HepG2 (cell line): ENCODE results near the gene AUNIP. TPM values are rescaled to one million over a fixed set of nuclear protein-coding genes. Genes with fewer than 3 reads are reported as not detected.

Experiments
- AGO1 ChIP-seq: fragments of 200-400 bp; formaldehyde crosslinking; IDR thresholded peaks from 2 replicates; pipeline ENCODE4 v1.6.1; 2017; ENCODE audit warnings: mild to moderate bottlenecking, low read depth, low read length, moderate library complexity; ENCODE audit not compliant: poor library complexity, severe bottlenecking
- FOXA3 ChIP-seq: IDR thresholded peaks from 2 replicates; pipeline ENCODE4 v1.6.1; 2016; ENCODE audit warnings: missing genetic modification reagents, missing compliant biosample characterization
- FOXM1 ChIP-seq: sonication (generic); formaldehyde crosslinking; IDR thresholded peaks from 2 replicates; pipeline ENCODE4 v1.5.0; 2020; ENCODE audit warnings: missing genetic modification reagents
- MIER2 ChIP-seq: IDR thresholded peaks from 2 replicates; pipeline ENCODE4 v1.6.1; 2016; ENCODE audit warnings: missing biosample characterization, missing genetic modification reagents
- MXI1 ChIP-seq: IDR thresholded peaks from 3 replicates; pipeline ENCODE4 v1.6.1; 2012; ENCODE audit warnings: low read depth, low read length, inconsistent platforms, borderline replicate concordance
- NBN ChIP-seq: fragments of 450-650 bp; conservative IDR thresholded peaks from 2 replicates; pipeline ENCODE4 v1.6.1; 2017
- NFKBIZ ChIP-seq: IDR thresholded peaks from 2 replicates; pipeline ENCODE4 v1.6.1; 2018; ENCODE audit warnings: missing genetic modification reagents, missing compliant biosample characterization
- TGIF2 ChIP-seq: IDR thresholded peaks from 2 replicates; pipeline ENCODE4 v1.6.1; 2016; ENCODE audit warnings: control low read depth, missing compliant biosample characterization
- ZNF251 ChIP-seq: sonication (generic); formaldehyde crosslinking; IDR thresholded peaks from 2 replicates; pipeline ENCODE4 v1.9.0; 2021; ENCODE audit warnings: mild to moderate bottlenecking, missing genetic modification reagents
- ZNF383 ChIP-seq: sonication (generic); formaldehyde crosslinking; IDR thresholded peaks from 2 replicates; pipeline ENCODE4 v1.4.0; 2020; ENCODE audit warnings: missing genetic modification reagents, mild to moderate bottlenecking, borderline replicate concordance
- ZNF484 ChIP-seq: sonication (generic); formaldehyde crosslinking; IDR thresholded peaks from 2 replicates; pipeline ENCODE4 v1.5.1; 2020; ENCODE audit warnings: mild to moderate bottlenecking, low read depth, missing genetic modification reagents, borderline replicate concordance
- ZNF510 ChIP-seq: sonication (generic); formaldehyde crosslinking; IDR thresholded peaks from 2 replicates; pipeline ENCODE4 v1.4.0; 2020; ENCODE audit warnings: low read depth, mild to moderate bottlenecking, missing genetic modification reagents
- ZNF552 ChIP-seq: sonication (generic); formaldehyde crosslinking; IDR thresholded peaks from 2 replicates; pipeline ENCODE4 v1.9.0; 2022; ENCODE audit warnings: missing genetic modification reagents, mild to moderate bottlenecking, borderline replicate concordance
- ZNF841 ChIP-seq: sonication (generic); formaldehyde crosslinking; IDR thresholded peaks from 2 replicates; pipeline ENCODE4 v1.8.1; 2023; ENCODE audit warnings: missing genetic modification reagents, borderline replicate concordance
- polyA plus RNA-seq, 8 experiments: library from polyadenylated mRNA; depleted of rRNA in 3 of 8; stranded (reverse) in 7 of 8; unstranded in 1 of 8; fragments of >200 nt; fragmentation: Illumina TruSeq in 4 of 8; extraction: Trizol in 4 of 8; gene quantifications; 2 replicates each; pipeline versions ENCODE4 v1.2.1 to v1.2.3, GENCODE V29; 2011 to 2016; ENCODE audit warnings: low read depth in 4 of 8, missing spikeins in 1 of 8, mixed read lengths in 1 of 8; ENCODE audit not compliant: insufficient read depth in 1 of 8
- total RNA-seq, 5 experiments: library from RNA; depleted of rRNA; stranded (reverse); fragments of >200 nt; fragmentation: Illumina TruSeq; extraction: Trizol; gene quantifications; 2 replicates each; pipeline ENCODE4 v1.2.3, GENCODE V29; 2016; ENCODE audit warnings: low read depth in 1 of 5
- TF ChIP-seq, protein P1 (sequence below): sonication (generic); formaldehyde crosslinking; IDR thresholded peaks from 2 replicates; pipeline ENCODE4 v1.4.0; 2020; ENCODE audit warnings: missing genetic modification reagents, borderline replicate concordance
- TF ChIP-seq, protein P2 (sequence below): sonication (generic); formaldehyde crosslinking; IDR thresholded peaks from 2 replicates; pipeline ENCODE4 v1.5.1; 2020; ENCODE audit warnings: mild to moderate bottlenecking, missing genetic modification reagents, borderline replicate concordance
- TF ChIP-seq, protein P3 (sequence below): sonication (generic); formaldehyde crosslinking; IDR thresholded peaks from 2 replicates; pipeline ENCODE4 v1.8.1; 2022; ENCODE audit warnings: low read depth, mild to moderate bottlenecking, missing genetic modification reagents
- TF ChIP-seq, protein P4 (sequence below): sonication (generic); formaldehyde crosslinking; IDR thresholded peaks from 2 replicates; pipeline ENCODE4 v1.4.0; 2020; ENCODE audit warnings: missing genetic modification reagents
- TF ChIP-seq, protein P5 (sequence below): sonication (generic); formaldehyde crosslinking; IDR thresholded peaks from 2 replicates; pipeline ENCODE4 v1.5.0; 2020; ENCODE audit warnings: missing genetic modification reagents, mild to moderate bottlenecking, borderline replicate concordance

The AUNIP gene
- total and polyA plus RNA-seq, 2 of the 13 experiments (the other 11 are each of a cell fraction or from before 2014, with no cell fraction given) = 3.8 to 12.3 TPM

DNA sequence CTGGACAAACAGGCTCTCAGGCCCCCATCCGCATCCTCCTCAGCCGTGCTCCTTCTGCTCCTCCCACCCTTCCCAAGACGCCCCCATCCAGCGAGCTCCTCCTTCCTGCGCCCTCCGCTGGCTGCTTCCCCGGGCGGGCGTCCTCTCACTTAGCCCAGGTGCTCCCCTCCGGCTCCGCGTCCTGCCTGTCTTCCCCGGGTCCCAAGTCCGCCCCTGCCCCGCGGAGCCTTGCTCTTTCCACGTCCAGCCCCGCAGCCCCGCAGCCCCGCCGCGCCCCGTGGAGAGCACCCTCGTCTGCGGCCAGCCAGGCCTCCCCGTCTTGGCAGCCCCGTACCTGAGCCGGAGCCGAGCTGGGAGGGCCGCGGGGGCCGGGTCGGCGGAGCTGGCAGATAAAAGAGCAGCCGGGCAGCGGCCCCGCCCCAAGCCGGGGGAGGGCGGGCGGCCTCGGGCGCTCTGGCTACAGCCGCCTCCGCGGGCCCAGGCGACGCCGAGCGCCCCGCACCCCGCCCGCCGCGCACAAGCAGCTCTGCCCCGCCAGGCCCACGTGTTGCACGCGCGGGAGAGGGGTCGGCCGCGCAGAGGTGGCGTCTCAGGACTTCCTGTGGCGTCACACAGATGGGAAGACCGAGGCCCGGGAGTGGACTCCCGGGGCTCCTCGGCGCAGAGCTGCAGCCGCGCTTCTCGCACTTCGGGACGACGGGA lies 16.0 kb upstream of the AUNIP start, which contains the start of gene PAQR7 (continued):
- TF ChIP-seq, protein P1, sequence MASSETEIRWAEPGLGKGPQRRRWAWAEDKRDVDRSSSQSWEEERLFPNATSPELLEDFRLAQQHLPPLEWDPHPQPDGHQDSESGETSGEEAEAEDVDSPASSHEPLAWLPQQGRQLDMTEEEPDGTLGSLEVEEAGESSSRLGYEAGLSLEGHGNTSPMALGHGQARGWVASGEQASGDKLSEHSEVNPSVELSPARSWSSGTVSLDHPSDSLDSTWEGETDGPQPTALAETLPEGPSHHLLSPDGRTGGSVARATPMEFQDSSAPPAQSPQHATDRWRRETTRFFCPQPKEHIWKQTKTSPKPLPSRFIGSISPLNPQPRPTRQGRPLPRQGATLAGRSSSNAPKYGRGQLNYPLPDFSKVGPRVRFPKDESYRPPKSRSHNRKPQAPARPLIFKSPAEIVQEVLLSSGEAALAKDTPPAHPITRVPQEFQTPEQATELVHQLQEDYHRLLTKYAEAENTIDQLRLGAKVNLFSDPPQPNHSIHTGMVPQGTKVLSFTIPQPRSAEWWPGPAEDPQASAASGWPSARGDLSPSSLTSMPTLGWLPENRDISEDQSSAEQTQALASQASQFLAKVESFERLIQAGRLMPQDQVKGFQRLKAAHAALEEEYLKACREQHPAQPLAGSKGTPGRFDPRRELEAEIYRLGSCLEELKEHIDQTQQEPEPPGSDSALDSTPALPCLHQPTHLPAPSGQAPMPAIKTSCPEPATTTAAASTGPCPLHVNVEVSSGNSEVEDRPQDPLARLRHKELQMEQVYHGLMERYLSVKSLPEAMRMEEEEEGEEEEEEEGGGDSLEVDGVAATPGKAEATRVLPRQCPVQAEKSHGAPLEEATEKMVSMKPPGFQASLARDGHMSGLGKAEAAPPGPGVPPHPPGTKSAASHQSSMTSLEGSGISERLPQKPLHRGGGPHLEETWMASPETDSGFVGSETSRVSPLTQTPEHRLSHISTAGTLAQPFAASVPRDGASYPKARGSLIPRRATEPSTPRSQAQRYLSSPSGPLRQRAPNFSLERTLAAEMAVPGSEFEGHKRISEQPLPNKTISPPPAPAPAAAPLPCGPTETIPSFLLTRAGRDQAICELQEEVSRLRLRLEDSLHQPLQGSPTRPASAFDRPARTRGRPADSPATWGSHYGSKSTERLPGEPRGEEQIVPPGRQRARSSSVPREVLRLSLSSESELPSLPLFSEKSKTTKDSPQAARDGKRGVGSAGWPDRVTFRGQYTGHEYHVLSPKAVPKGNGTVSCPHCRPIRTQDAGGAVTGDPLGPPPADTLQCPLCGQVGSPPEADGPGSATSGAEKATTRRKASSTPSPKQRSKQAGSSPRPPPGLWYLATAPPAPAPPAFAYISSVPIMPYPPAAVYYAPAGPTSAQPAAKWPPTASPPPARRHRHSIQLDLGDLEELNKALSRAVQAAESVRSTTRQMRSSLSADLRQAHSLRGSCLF (CRISPR knock-in tag) = peak; percentile 68; the same call in 1 of the 2 replicates
- TF ChIP-seq TGIF2 (CRISPR knock-in tag) (peak; percentile 37; the same call in 1 of the 2 replicates), ZNF510 (CRISPR knock-in tag) (peak; percentile 75; the same call in 1 of the 2 replicates), FOXA3 (CRISPR knock-in tag) (peak; percentile 50), NFKBIZ (CRISPR knock-in tag) (0 out of 2 replicates have a peak, but pooled peaks have one; percentile 36), NBN (no peak), AGO1 (no peak), ZNF383 (no peak), MXI1 (no peak; the same call in 1 of the 3 replicates), FOXM1 (CRISPR knock-in tag) (no peak), ZNF484 (no peak; the same call in 1 of the 2 replicates), ZNF841 (CRISPR knock-in tag) (no peak), ZNF251 (CRISPR knock-in tag) (peak; percentile 89; the same call in 1 of the 2 replicates), ZNF552 (CRISPR knock-in tag) (peak; percentile 86), MIER2 (CRISPR knock-in tag) (no peak)
- TF ChIP-seq, protein P2, sequence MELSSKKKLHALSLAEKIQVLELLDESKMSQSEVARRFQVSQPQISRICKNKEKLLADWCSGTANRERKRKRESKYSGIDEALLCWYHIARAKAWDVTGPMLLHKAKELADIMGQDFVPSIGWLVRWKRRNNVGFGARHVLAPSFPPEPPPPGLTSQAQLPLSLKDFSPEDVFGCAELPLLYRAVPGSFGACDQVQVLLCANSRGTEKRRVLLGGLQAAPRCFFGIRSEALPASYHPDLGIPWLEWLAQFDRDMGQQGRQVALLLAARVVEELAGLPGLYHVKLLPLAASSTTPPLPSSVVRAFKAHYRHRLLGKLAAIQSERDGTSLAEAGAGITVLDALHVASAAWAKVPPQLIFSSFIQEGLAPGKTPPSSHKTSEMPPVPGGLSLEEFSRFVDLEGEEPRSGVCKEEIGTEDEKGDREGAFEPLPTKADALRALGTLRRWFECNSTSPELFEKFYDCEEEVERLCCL (CRISPR knock-in tag) = no peak
- TF ChIP-seq, protein P3, sequence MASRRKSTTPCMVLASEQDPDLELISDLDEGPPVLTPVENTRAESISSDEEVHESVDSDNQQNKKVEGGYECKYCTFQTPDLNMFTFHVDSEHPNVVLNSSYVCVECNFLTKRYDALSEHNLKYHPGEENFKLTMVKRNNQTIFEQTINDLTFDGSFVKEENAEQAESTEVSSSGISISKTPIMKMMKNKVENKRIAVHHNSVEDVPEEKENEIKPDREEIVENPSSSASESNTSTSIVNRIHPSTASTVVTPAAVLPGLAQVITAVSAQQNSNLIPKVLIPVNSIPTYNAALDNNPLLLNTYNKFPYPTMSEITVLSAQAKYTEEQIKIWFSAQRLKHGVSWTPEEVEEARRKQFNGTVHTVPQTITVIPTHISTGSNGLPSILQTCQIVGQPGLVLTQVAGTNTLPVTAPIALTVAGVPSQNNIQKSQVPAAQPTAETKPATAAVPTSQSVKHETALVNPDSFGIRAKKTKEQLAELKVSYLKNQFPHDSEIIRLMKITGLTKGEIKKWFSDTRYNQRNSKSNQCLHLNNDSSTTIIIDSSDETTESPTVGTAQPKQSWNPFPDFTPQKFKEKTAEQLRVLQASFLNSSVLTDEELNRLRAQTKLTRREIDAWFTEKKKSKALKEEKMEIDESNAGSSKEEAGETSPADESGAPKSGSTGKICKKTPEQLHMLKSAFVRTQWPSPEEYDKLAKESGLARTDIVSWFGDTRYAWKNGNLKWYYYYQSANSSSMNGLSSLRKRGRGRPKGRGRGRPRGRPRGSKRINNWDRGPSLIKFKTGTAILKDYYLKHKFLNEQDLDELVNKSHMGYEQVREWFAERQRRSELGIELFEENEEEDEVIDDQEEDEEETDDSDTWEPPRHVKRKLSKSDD (CRISPR knock-in tag) = peak; percentile 72; the same call in 1 of the 2 replicates
- TF ChIP-seq, protein P4, sequence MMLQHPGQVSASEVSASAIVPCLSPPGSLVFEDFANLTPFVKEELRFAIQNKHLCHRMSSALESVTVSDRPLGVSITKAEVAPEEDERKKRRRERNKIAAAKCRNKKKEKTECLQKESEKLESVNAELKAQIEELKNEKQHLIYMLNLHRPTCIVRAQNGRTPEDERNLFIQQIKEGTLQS (CRISPR knock-in tag) = peak; percentile 64; the same call in 1 of the 2 replicates
- TF ChIP-seq, protein P5, sequence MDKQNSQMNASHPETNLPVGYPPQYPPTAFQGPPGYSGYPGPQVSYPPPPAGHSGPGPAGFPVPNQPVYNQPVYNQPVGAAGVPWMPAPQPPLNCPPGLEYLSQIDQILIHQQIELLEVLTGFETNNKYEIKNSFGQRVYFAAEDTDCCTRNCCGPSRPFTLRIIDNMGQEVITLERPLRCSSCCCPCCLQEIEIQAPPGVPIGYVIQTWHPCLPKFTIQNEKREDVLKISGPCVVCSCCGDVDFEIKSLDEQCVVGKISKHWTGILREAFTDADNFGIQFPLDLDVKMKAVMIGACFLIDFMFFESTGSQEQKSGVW (CRISPR knock-in tag) = no peak
